MM.1S (cell line): ENCODE data around the gene BGN.

Experiments
- DNase-seq: peaks from one replicate; pipeline ENCODE4 v3.0.0-alpha.2; 2015
- H2AFZ ChIP-seq: fragments of 300-600 bp; sonication (generic); 2 replicates; pipeline ENCODE4 v1.6.0; 2016; ENCODE audit warnings: antibody characterized with exemption, low read length
- H3F3A ChIP-seq: fragments of 300-600 bp; sonication (generic); 2 replicates; pipeline ENCODE4 v1.6.1; 2016; ENCODE audit warnings: mild to moderate bottlenecking, antibody characterized with exemption, low read length, moderate library complexity, mixed read lengths; ENCODE audit not compliant: insufficient read depth
- H3K27ac ChIP-seq: fragments of 300-600 bp; sonication (generic); 2 replicates; pipeline ENCODE4 v1.5.1; 2016; ENCODE audit warnings: mild to moderate bottlenecking, low read length
- H3K27me3 ChIP-seq: fragments of 300-600 bp; sonication (generic); replicated peaks from 2 replicates; pipeline ENCODE4 v1.6.0; 2016; ENCODE audit warnings: low read length; ENCODE audit not compliant: insufficient read depth
- H3K36me3 ChIP-seq: fragments of 300-600 bp; sonication (generic); replicated peaks from 2 replicates; pipeline ENCODE4 v1.6.1; 2016; ENCODE audit warnings: mild to moderate bottlenecking, low read length, mixed read lengths; ENCODE audit not compliant: insufficient read depth
- H3K4me1 ChIP-seq: fragments of 300-600 bp; sonication (generic); 2 replicates; pipeline ENCODE4 v1.6.1; 2016; ENCODE audit warnings: low read length, mixed read lengths
- H3K4me2 ChIP-seq: fragments of 300-600 bp; sonication (generic); 2 replicates; pipeline ENCODE4 v1.6.0; 2016; ENCODE audit warnings: low read depth, low read length
- H3K4me3 ChIP-seq: fragments of 300-600 bp; sonication (generic); 2 replicates; pipeline ENCODE4 v1.5.1; 2016; ENCODE audit warnings: low read length, mixed read lengths
- H3K79me2 ChIP-seq: fragments of 300-600 bp; sonication (generic); 2 replicates; pipeline ENCODE4 v1.6.1; 2016; ENCODE audit warnings: mixed run types, low read length, mixed read lengths
- H3K9ac ChIP-seq: fragments of 300-600 bp; sonication (generic); 2 replicates; pipeline ENCODE4 v1.6.1; 2016; ENCODE audit warnings: low read length, mixed read lengths
- H3K9me2 ChIP-seq: fragments of 300-600 bp; sonication (generic); replicated peaks from 2 replicates; pipeline ENCODE4 v1.6.1; 2016; ENCODE audit warnings: mild to moderate bottlenecking, low read length, mixed read lengths; ENCODE audit not compliant: insufficient read depth
- H3K9me3 ChIP-seq: fragments of 300-600 bp; sonication (generic); replicated peaks from 2 replicates; pipeline ENCODE4 v1.6.1; 2016; ENCODE audit warnings: mild to moderate bottlenecking, low read length, mixed read lengths; ENCODE audit not compliant: insufficient read depth
- H4K20me1 ChIP-seq: fragments of 300-600 bp; sonication (generic); 2 replicates; pipeline ENCODE4 v1.6.1; 2016; ENCODE audit warnings: mild to moderate bottlenecking, low read length, moderate library complexity, mixed read lengths; ENCODE audit not compliant: insufficient read depth
- EZH2 ChIP-seq: fragments of 300-600 bp; sonication (generic); optimal IDR thresholded peaks from 2 replicates; pipeline ENCODE3; 2017; ENCODE audit warnings: low read depth, mild to moderate bottlenecking, antibody characterized with exemption, low read length, mixed read lengths
- EZH2phosphoT487 ChIP-seq: fragments of 300-600 bp; sonication (generic); IDR thresholded peaks from 2 replicates; pipeline ENCODE4 v1.6.1; 2018; ENCODE audit warnings: antibody characterized with exemption, low read length
- TF ChIP-seq, protein P1 (sequence below): fragments of 300-600 bp; sonication (generic); IDR thresholded peaks from 2 replicates; pipeline ENCODE4 v1.5.1; 2016; ENCODE audit warnings: antibody characterized with exemption, low read length, mixed read lengths

BGN gene

DNA sequence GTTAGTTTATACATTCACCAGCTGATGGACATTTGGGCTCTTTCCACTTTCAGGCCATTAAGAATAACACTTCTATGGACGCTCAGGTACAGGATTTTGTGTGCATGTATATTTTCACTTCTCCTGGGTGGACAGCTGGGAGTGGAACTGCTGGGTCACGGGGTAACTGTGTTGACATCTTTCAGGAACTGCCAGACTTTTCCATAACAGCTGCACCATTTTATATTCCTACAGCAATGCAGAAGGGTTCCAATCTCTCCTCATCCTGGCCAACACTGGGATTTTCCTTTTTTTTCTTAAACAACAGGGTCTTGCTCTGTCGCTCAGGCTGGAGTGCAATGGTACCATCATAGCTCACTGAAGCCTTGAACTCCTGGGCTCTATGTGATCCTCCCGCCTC, 36.3 kb upstream of the BGN start:
- Histone ChIP-seq H2AFZ (no peak overlapping the region), H3K9me2 (no peaks in the 10 kb centered on the region), H3K9me3 (no peaks in the 10 kb centered on the region), H3K4me2 (no peak overlapping the region), H3K9ac (no peak overlapping the region), H3K79me2 (no peaks in the 10 kb centered on the region), H3K27me3 (no peaks in the 10 kb centered on the region), H3K4me1 (no peaks in the 10 kb centered on the region), H4K20me1 (no peaks in the 10 kb centered on the region), H3K36me3 (no peaks in the 10 kb centered on the region), H3K4me3 (no peak overlapping the region), H3F3A (no peaks in the 10 kb centered on the region), H3K27ac (no peak overlapping the region)
- TF ChIP-seq, protein P1, sequence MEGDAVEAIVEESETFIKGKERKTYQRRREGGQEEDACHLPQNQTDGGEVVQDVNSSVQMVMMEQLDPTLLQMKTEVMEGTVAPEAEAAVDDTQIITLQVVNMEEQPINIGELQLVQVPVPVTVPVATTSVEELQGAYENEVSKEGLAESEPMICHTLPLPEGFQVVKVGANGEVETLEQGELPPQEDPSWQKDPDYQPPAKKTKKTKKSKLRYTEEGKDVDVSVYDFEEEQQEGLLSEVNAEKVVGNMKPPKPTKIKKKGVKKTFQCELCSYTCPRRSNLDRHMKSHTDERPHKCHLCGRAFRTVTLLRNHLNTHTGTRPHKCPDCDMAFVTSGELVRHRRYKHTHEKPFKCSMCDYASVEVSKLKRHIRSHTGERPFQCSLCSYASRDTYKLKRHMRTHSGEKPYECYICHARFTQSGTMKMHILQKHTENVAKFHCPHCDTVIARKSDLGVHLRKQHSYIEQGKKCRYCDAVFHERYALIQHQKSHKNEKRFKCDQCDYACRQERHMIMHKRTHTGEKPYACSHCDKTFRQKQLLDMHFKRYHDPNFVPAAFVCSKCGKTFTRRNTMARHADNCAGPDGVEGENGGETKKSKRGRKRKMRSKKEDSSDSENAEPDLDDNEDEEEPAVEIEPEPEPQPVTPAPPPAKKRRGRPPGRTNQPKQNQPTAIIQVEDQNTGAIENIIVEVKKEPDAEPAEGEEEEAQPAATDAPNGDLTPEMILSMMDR, result no peak
- TF ChIP-seq EZH2phosphoT487 (no peak), EZH2 (no peak)
- no peak for DNase-seq

GRCh38 chrX:153459986-153460385, 34.8 kb upstream of the BGN start:
- no peaks in the 10 kb centered on the region; the same call in 1 of the 2 replicates for H3K36me3 ChIP-seq
- H3K9me3 ChIP-seq, result no peaks in the 10 kb centered on the region
- no peaks in the 10 kb centered on the region for H3F3A ChIP-seq
- H3K79me2 ChIP-seq, result no peaks in the 10 kb centered on the region
- no peak overlapping the region for H2AFZ ChIP-seq
- H3K4me2 ChIP-seq, result no peak overlapping the region
- no peak for TF ChIP-seq EZH2phosphoT487
- no peak for TF ChIP-seq EZH2
- TF ChIP-seq, protein P1, result no peak
- H3K27ac ChIP-seq, result no peak overlapping the region
- H3K4me1 ChIP-seq, result no peaks in the 10 kb centered on the region
- DNase-seq, result no peak
- H3K4me3 ChIP-seq, result no peak overlapping the region
- no peaks in the 10 kb centered on the region for H3K27me3 ChIP-seq
- no peak overlapping the region for H3K9ac ChIP-seq
- no peaks in the 10 kb centered on the region for H4K20me1 ChIP-seq
- H3K9me2 ChIP-seq, result no peaks in the 10 kb centered on the region

- no peaks in the 10 kb centered on the region for H4K20me1 ChIP-seq
- H3K4me2 ChIP-seq, result no peak overlapping the region
- TF ChIP-seq, protein P1, result peak; percentile 49
- TF ChIP-seq EZH2phosphoT487, result no peak
- no peaks in the 10 kb centered on the region for H3K79me2 ChIP-seq
- H3K9me2 ChIP-seq, result no peaks in the 10 kb centered on the region
- no peak overlapping the region for H3K9ac ChIP-seq
- H3K27me3 ChIP-seq, result no peaks in the 10 kb centered on the region
- H3K36me3 ChIP-seq, result no peaks in the 10 kb centered on the region; the same call in 1 of the 2 replicates
- no peak overlapping the region for H2AFZ ChIP-seq
- no peaks in the 10 kb centered on the region for H3K4me1 ChIP-seq
- no peaks in the 10 kb centered on the region for H3F3A ChIP-seq
- no peaks in the 10 kb centered on the region for H3K9me3 ChIP-seq
- H3K4me3 ChIP-seq, result no peak overlapping the region
- no peak overlapping the region for H3K27ac ChIP-seq
- DNase-seq, result peak; percentile 29
These were observed 34.0 kb upstream of the BGN start for GRCh38 chrX:153460826-153461225.
